ENCODE data around the gene IGFN1.

DNA sequence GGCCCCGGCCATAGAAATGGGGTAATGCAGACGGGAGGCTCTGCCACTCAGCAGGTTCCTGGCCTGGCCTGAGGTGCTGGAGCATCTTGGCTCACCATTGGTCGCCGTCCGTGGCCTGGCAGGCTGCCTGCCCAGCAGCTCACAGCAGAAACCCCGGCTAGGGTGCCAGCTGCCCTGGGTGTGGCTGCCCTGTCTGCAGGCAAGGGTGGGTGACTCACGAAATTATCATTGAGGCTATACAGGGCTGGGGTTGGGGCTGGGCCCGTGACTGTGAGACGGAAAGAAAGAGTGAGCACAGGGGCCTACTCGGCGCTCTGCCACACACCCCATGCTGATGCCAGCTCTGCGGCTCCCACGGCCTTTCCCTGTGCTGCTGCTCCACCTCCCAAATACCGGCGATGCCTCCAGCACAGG is 84.6 kb downstream of the IGFN1 start:
- TF ChIP-seq, protein P1, sequence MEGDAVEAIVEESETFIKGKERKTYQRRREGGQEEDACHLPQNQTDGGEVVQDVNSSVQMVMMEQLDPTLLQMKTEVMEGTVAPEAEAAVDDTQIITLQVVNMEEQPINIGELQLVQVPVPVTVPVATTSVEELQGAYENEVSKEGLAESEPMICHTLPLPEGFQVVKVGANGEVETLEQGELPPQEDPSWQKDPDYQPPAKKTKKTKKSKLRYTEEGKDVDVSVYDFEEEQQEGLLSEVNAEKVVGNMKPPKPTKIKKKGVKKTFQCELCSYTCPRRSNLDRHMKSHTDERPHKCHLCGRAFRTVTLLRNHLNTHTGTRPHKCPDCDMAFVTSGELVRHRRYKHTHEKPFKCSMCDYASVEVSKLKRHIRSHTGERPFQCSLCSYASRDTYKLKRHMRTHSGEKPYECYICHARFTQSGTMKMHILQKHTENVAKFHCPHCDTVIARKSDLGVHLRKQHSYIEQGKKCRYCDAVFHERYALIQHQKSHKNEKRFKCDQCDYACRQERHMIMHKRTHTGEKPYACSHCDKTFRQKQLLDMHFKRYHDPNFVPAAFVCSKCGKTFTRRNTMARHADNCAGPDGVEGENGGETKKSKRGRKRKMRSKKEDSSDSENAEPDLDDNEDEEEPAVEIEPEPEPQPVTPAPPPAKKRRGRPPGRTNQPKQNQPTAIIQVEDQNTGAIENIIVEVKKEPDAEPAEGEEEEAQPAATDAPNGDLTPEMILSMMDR (IDR thresholded peaks at IDR 0.05) = no peak
- TF ChIP-seq POLR2A (IDR thresholded peaks at IDR 0.05) = no peak
